ENCODE data around the gene CCNY.
A peak's percentile ranks its signal among the peaks of the same experiment; 100 is the strongest.
"Not testable (repeated sequence)": the region's sequence is repeated elsewhere in the genome, so short reads cannot be mapped to it uniquely, and the experiment has no call there.

Gene CCNY

GRCh38 chr10:35404077-35404476 is 67.8 kb downstream of the CCNY start:
- DNase-seq (ENCODE audit: low read depth in 2 of 2): not testable (repeated sequence)

- DNase-seq (ENCODE audit: low read depth in 2 of 2): not testable (repeated sequence)
These were observed 69.8 kb downstream of the CCNY start for GRCh38 chr10:35406003-35406630.

- DNase-seq (ENCODE audit: low read depth in 2 of 2): not testable (repeated sequence)
These were observed 71.4 kb downstream of the CCNY start for GRCh38 chr10:35407696-35408095.

- DNase-seq (ENCODE audit: low read depth in 2 of 2): no peak
These were observed 72.8 kb downstream of the CCNY start for GRCh38 chr10:35409094-35409582.

- DNase-seq (ENCODE audit: low read depth in 2 of 2): no peak
These were observed 73.5 kb downstream of the CCNY start for GRCh38 chr10:35409808-35410207.

GRCh38 chr10:35412003-35412723 is 75.9 kb downstream of the CCNY start:
- no peak for DNase-seq (ENCODE audit: low read depth in 2 of 2)

GRCh38 chr10:35412900-35413491 is 76.7 kb downstream of the CCNY start:
- DNase-seq (ENCODE audit: low read depth in 2 of 2): no peak

GRCh38 chr10:35413985-35414861 is 77.9 kb downstream of the CCNY start:
- peak; percentile 15 to 19 for DNase-seq (ENCODE audit: low read depth in 2 of 2)

GRCh38 chr10:35415505-35415904 is 79.2 kb downstream of the CCNY start:
- DNase-seq (ENCODE audit: low read depth in 2 of 2): no peak

GRCh38 chr10:35416619-35417312 is 80.5 kb downstream of the CCNY start:
- DNase-seq (ENCODE audit: low read depth in 2 of 2): no peak

GRCh38 chr10:35417313-35417625 is 81.0 kb downstream of the CCNY start:
- no peak for DNase-seq (ENCODE audit: low read depth in 2 of 2)

- DNase-seq (ENCODE audit: low read depth in 2 of 2): no peak
These were observed 81.5 kb downstream of the CCNY start for GRCh38 chr10:35417795-35418194.

- DNase-seq (ENCODE audit: low read depth in 2 of 2): not testable (repeated sequence)
These were observed 82.3 kb downstream of the CCNY start for GRCh38 chr10:35418580-35418979.

GRCh38 chr10:35420044-35420443 is 83.7 kb downstream of the CCNY start:
- DNase-seq (ENCODE audit: low read depth in 2 of 2): no peak

GRCh38 chr10:35420827-35421552 is 84.7 kb downstream of the CCNY start:
- DNase-seq (ENCODE audit: low read depth in 2 of 2): no peak

GRCh38 chr10:35421553-35422178 is 85.4 kb downstream of the CCNY start:
- no peak for DNase-seq (ENCODE audit: low read depth in 2 of 2)

GRCh38 chr10:35422228-35422627 is 85.9 kb downstream of the CCNY start:
- no peak for DNase-seq (ENCODE audit: low read depth in 2 of 2)

GRCh38 chr10:35423505-35424306 is 87.4 kb downstream of the CCNY start:
- DNase-seq (ENCODE audit: low read depth in 2 of 2): no peak

- no peak for DNase-seq (ENCODE audit: low read depth in 2 of 2)
These were observed 88.5 kb downstream of the CCNY start for GRCh38 chr10:35424680-35425285.
